ENCODE measurements around the gene SAP30BP.
A peak's percentile ranks its signal among the peaks of the same experiment; 100 is the strongest.
"Not testable (repeated sequence)": the region's sequence is repeated elsewhere in the genome, so short reads cannot be mapped to it uniquely, and the experiment has no call there.

SAP30BP gene

GRCh38 chr17:75630071-75630917 is 36.8 kb upstream of the SAP30BP start:
- H3K9me3 Mint-ChIP-seq: no peaks in the 10 kb centered on the region
- H3K4me1 Mint-ChIP-seq: peaks cover 8% of the 10 kb centered on the region
- H3K27ac Mint-ChIP-seq: no peak overlapping the region
- H3K4me3 Mint-ChIP-seq: no peak overlapping the region
- peaks cover 19% of the 10 kb centered on the region for H3K36me3 Mint-ChIP-seq
- ATAC-seq (no peak), DNase-seq (ENCODE audit: low spot score in 2 of 2) (no peak)

- peaks cover 19% of the 10 kb centered on the region for H3K36me3 Mint-ChIP-seq
- ATAC-seq: no peak
- no peak overlapping the region for H3K4me3 Mint-ChIP-seq
- H3K4me1 Mint-ChIP-seq: peaks cover 8% of the 10 kb centered on the region
- no peaks in the 10 kb centered on the region for H3K9me3 Mint-ChIP-seq
- no peak overlapping the region for H3K27ac Mint-ChIP-seq
- no peak for DNase-seq (ENCODE audit: low spot score in 2 of 2)
Observed at GRCh38 chr17:75631353-75631752, 35.8 kb upstream of the SAP30BP start.

- H3K36me3 Mint-ChIP-seq: peaks cover 15% of the 10 kb centered on the region
- H3K4me3 Mint-ChIP-seq: no peak overlapping the region
- H3K4me1 Mint-ChIP-seq: peaks cover 8% of the 10 kb centered on the region
- H3K9me3 Mint-ChIP-seq: no peaks in the 10 kb centered on the region
- ATAC-seq: no peak
- H3K27ac Mint-ChIP-seq: no peak overlapping the region
- no peak for DNase-seq (ENCODE audit: low spot score in 2 of 2)
Observed at GRCh38 chr17:75632428-75632827, 34.7 kb upstream of the SAP30BP start.

- peak; percentile 78 to 92 for DNase-seq (ENCODE audit: low spot score in 2 of 2)
- ATAC-seq: peak; percentile 84
- Mint-ChIP-seq H3K9me3 (no peaks in the 10 kb centered on the region), H3K36me3 (peaks cover 10% of the 10 kb centered on the region), H3K27ac (no peak within 1 kb of the TSS), H3K4me3 (no peak within 1 kb of the TSS), H3K4me1 (peaks cover 8% of the 10 kb centered on the region)
Observed at GRCh38 chr17:75632863-75633485, 34.2 kb upstream of the SAP30BP start, which contains the start of gene SMIM5. Gene SMIM5, plus strand, starts transcription at chr17:75633434. Its CDS starts 6,768 bp downstream, at chr17:75640202.

GRCh38 chr17:75633486-75634375 is 33.4 kb upstream of the SAP30BP start:
- Mint-ChIP-seq H3K27ac (no peak overlapping the region), H3K9me3 (no peaks in the 10 kb centered on the region), H3K36me3 (peaks cover 10% of the 10 kb centered on the region), H3K4me1 (peaks cover 8% of the 10 kb centered on the region), H3K4me3 (no peak overlapping the region)
- no peak for DNase-seq (ENCODE audit: low spot score in 2 of 2)
- ATAC-seq: no peak

- H3K9me3 Mint-ChIP-seq: no peaks in the 10 kb centered on the region
- no peak overlapping the region for H3K4me3 Mint-ChIP-seq
- peaks cover 10% of the 10 kb centered on the region for H3K36me3 Mint-ChIP-seq
- no peak overlapping the region for H3K27ac Mint-ChIP-seq
- DNase-seq (ENCODE audit: low spot score in 2 of 2) (no peak), ATAC-seq (no peak)
- peaks cover 8% of the 10 kb centered on the region for H3K4me1 Mint-ChIP-seq
Observed at GRCh38 chr17:75634376-75634740, 32.8 kb upstream of the SAP30BP start.

- no peaks in the 10 kb centered on the region for H3K9me3 Mint-ChIP-seq
- no peak for ATAC-seq
- H3K36me3 Mint-ChIP-seq: peaks cover 10% of the 10 kb centered on the region
- no peak overlapping the region for H3K27ac Mint-ChIP-seq
- no peak overlapping the region for H3K4me3 Mint-ChIP-seq
- H3K4me1 Mint-ChIP-seq: peaks cover 8% of the 10 kb centered on the region
- DNase-seq (ENCODE audit: low spot score in 2 of 2): no peak
Observed at GRCh38 chr17:75634754-75635609, 32.2 kb upstream of the SAP30BP start.

GRCh38 chr17:75635610-75636202 is 31.4 kb upstream of the SAP30BP start:
- peak overlapping the region; percentile 68 for H3K27ac Mint-ChIP-seq
- peaks cover 4% of the 10 kb centered on the region for H3K36me3 Mint-ChIP-seq
- no peak for ATAC-seq
- no peaks in the 10 kb centered on the region for H3K9me3 Mint-ChIP-seq
- peaks cover 8% of the 10 kb centered on the region for H3K4me1 Mint-ChIP-seq
- no peak overlapping the region for H3K4me3 Mint-ChIP-seq
- DNase-seq (ENCODE audit: low spot score in 2 of 2): no peak

- H3K4me3 Mint-ChIP-seq: no peak overlapping the region
- H3K27ac Mint-ChIP-seq: no peak overlapping the region
- peaks cover 8% of the 10 kb centered on the region for H3K4me1 Mint-ChIP-seq
- H3K9me3 Mint-ChIP-seq: no peaks in the 10 kb centered on the region
- ATAC-seq: no peak
- no peaks in the 10 kb centered on the region for H3K36me3 Mint-ChIP-seq
- no peak for DNase-seq (ENCODE audit: low spot score in 2 of 2)
Observed at GRCh38 chr17:75636381-75637142, 30.6 kb upstream of the SAP30BP start.

GRCh38 chr17:75637143-75637538 is 30.0 kb upstream of the SAP30BP start:
- no peak for ATAC-seq
- Mint-ChIP-seq H3K9me3 (no peaks in the 10 kb centered on the region), H3K4me1 (peaks cover 8% of the 10 kb centered on the region), H3K27ac (no peak overlapping the region), H3K36me3 (no peaks in the 10 kb centered on the region), H3K4me3 (no peak overlapping the region)
- DNase-seq (ENCODE audit: low spot score in 2 of 2): no peak

GRCh38 chr17:75637551-75637950 is 29.6 kb upstream of the SAP30BP start:
- DNase-seq (ENCODE audit: low spot score in 2 of 2) (no peak), ATAC-seq (no peak)
- no peaks in the 10 kb centered on the region for H3K36me3 Mint-ChIP-seq
- H3K4me1 Mint-ChIP-seq: peaks cover 8% of the 10 kb centered on the region
- H3K4me3 Mint-ChIP-seq: no peak overlapping the region
- H3K27ac Mint-ChIP-seq: no peak overlapping the region
- no peaks in the 10 kb centered on the region for H3K9me3 Mint-ChIP-seq

GRCh38 chr17:75638039-75638438 is 29.1 kb upstream of the SAP30BP start:
- H3K27ac Mint-ChIP-seq: peak overlapping the region; percentile 26
- H3K36me3 Mint-ChIP-seq; H3K4me1 Mint-ChIP-seq; H3K9me3 Mint-ChIP-seq; H3K4me3 Mint-ChIP-seq; ATAC-seq; DNase-seq (ENCODE audit: low spot score in 2 of 2): not testable (repeated sequence)

- Mint-ChIP-seq H3K36me3 (no peaks in the 10 kb centered on the region), H3K4me3 (no peak overlapping the region), H3K9me3 (no peaks in the 10 kb centered on the region), H3K27ac (peak overlapping the region; percentile 26), H3K4me1 (peaks cover 3% of the 10 kb centered on the region)
- ATAC-seq (no peak), DNase-seq (ENCODE audit: low spot score in 2 of 2) (no peak)
Observed at GRCh38 chr17:75638893-75639292, 28.2 kb upstream of the SAP30BP start.

GRCh38 chr17:75639327-75639726 is 27.8 kb upstream of the SAP30BP start:
- Mint-ChIP-seq H3K9me3 (no peaks in the 10 kb centered on the region), H3K27ac (no peak overlapping the region), H3K36me3 (no peaks in the 10 kb centered on the region), H3K4me3 (no peak overlapping the region), H3K4me1 (no peaks in the 10 kb centered on the region)
- ATAC-seq: no peak
- no peak for DNase-seq (ENCODE audit: low spot score in 2 of 2)
